ENCODE measurements around the gene NOMO2.
"Not testable (repeated sequence)": the region's sequence is repeated elsewhere in the genome, so short reads cannot be mapped to it uniquely, and the experiment has no call there.

The NOMO2 gene

GRCh38 chr16:18561727-18562314, at the start of gene NOMO2:
Gene NOMO2 (minus strand): TSS chr16:18562097. CDS start chr16:18562040, 57 bp downstream.
- peak within 1 kb of the TSS; percentile 51 for H3K4me3 ChIP-seq (ENCODE audit: low read depth, low read length)
- POLR2A ChIA-PET; CTCF ChIA-PET; DNase-seq (ENCODE audit: low read depth, low spot score): not testable (repeated sequence)

GRCh38 chr16:18610147-18610803, 48.4 kb upstream of the NOMO2 start:
- DNase-seq (ENCODE audit: low read depth, low spot score); CTCF ChIA-PET; POLR2A ChIA-PET; H3K4me3 ChIP-seq (ENCODE audit: low read depth, low read length): not testable (repeated sequence)

GRCh38 chr16:18608271-18608670, 46.4 kb upstream of the NOMO2 start:
- POLR2A ChIA-PET; DNase-seq (ENCODE audit: low read depth, low spot score); CTCF ChIA-PET; H3K4me3 ChIP-seq (ENCODE audit: low read depth, low read length): not testable (repeated sequence)

- POLR2A ChIA-PET; H3K4me3 ChIP-seq (ENCODE audit: low read depth, low read length); DNase-seq (ENCODE audit: low read depth, low spot score); CTCF ChIA-PET: not testable (repeated sequence)
These were observed 41.8 kb upstream of the NOMO2 start for GRCh38 chr16:18603572-18604246.

GRCh38 chr16:18598582-18598981, 36.7 kb upstream of the NOMO2 start:
- DNase-seq (ENCODE audit: low read depth, low spot score); POLR2A ChIA-PET; H3K4me3 ChIP-seq (ENCODE audit: low read depth, low read length); CTCF ChIA-PET: not testable (repeated sequence)

GRCh38 chr16:18597734-18598133, 35.8 kb upstream of the NOMO2 start:
- H3K4me3 ChIP-seq (ENCODE audit: low read depth, low read length); DNase-seq (ENCODE audit: low read depth, low spot score); POLR2A ChIA-PET; CTCF ChIA-PET: not testable (repeated sequence)

GRCh38 chr16:18597319-18597718, 35.4 kb upstream of the NOMO2 start:
- POLR2A ChIA-PET; H3K4me3 ChIP-seq (ENCODE audit: low read depth, low read length); CTCF ChIA-PET; DNase-seq (ENCODE audit: low read depth, low spot score): not testable (repeated sequence)

GRCh38 chr16:18595796-18596195, 33.9 kb upstream of the NOMO2 start:
- DNase-seq (ENCODE audit: low read depth, low spot score); H3K4me3 ChIP-seq (ENCODE audit: low read depth, low read length); CTCF ChIA-PET; POLR2A ChIA-PET: not testable (repeated sequence)

GRCh38 chr16:18594880-18595279, 33.0 kb upstream of the NOMO2 start:
- DNase-seq (ENCODE audit: low read depth, low spot score); CTCF ChIA-PET; H3K4me3 ChIP-seq (ENCODE audit: low read depth, low read length): not testable (repeated sequence)

GRCh38 chr16:18593904-18594303, 32.0 kb upstream of the NOMO2 start:
- POLR2A ChIA-PET; CTCF ChIA-PET; H3K4me3 ChIP-seq (ENCODE audit: low read depth, low read length); DNase-seq (ENCODE audit: low read depth, low spot score): not testable (repeated sequence)

More at GRCh38 chr16:18594880-18595279, 33.0 kb upstream of the NOMO2 start:
- POLR2A ChIA-PET: not testable (repeated sequence)

- DNase-seq (ENCODE audit: low read depth, low spot score); CTCF ChIA-PET; POLR2A ChIA-PET; H3K4me3 ChIP-seq (ENCODE audit: low read depth, low read length): not testable (repeated sequence)
These were observed 31.1 kb upstream of the NOMO2 start for GRCh38 chr16:18592982-18593381.

GRCh38 chr16:18591908-18592307, 30.0 kb upstream of the NOMO2 start:
- POLR2A ChIA-PET; H3K4me3 ChIP-seq (ENCODE audit: low read depth, low read length); DNase-seq (ENCODE audit: low read depth, low spot score); CTCF ChIA-PET: not testable (repeated sequence)

GRCh38 chr16:18591441-18591840, 29.5 kb upstream of the NOMO2 start:
- POLR2A ChIA-PET; CTCF ChIA-PET; DNase-seq (ENCODE audit: low read depth, low spot score); H3K4me3 ChIP-seq (ENCODE audit: low read depth, low read length): not testable (repeated sequence)

- DNase-seq (ENCODE audit: low read depth, low spot score); H3K4me3 ChIP-seq (ENCODE audit: low read depth, low read length); CTCF ChIA-PET; POLR2A ChIA-PET: not testable (repeated sequence)
These were observed 27.9 kb upstream of the NOMO2 start for GRCh38 chr16:18589806-18590205.

GRCh38 chr16:18586560-18587540, 25.0 kb upstream of the NOMO2 start:
- DNase-seq (ENCODE audit: low read depth, low spot score); H3K4me3 ChIP-seq (ENCODE audit: low read depth, low read length); POLR2A ChIA-PET; CTCF ChIA-PET: not testable (repeated sequence)

GRCh38 chr16:18585789-18586188, 23.9 kb upstream of the NOMO2 start:
- H3K4me3 ChIP-seq (ENCODE audit: low read depth, low read length); CTCF ChIA-PET; POLR2A ChIA-PET; DNase-seq (ENCODE audit: low read depth, low spot score): not testable (repeated sequence)

Data from AG04449 (cell line).